ENCODE results near the gene TEKT1.

The TEKT1 gene

GRCh38 chr17:6757747-6758146 lies 73.8 kb downstream of the TEKT1 start:
- no peak for DNase-seq (ENCODE audit: low spot score)

GRCh38 chr17:6756425-6757031 lies 75.0 kb downstream of the TEKT1 start:
- no peak for DNase-seq (ENCODE audit: low spot score)

DNA sequence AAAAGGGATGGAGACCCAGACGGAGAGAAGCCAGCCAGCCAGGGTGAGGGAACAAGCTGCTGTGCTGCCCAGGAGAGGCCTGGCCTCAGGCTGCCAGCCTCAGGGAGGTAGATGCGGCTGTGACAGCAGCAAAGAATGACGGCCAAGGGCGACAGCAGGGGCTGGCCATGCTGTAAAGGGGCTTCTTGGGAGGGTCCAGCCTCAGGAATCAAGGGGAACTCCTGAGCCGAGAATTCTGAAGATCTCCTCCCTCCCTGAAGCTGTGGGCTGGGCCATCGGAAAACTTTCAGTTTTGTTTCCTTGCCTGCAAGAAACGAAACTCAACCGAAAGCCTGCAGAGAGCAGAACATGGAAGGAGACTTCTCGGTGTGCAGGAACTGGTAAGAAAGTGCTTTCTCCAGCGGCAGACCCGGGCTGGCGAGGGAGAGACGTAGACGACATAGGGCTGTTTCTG lies 75.8 kb downstream of the TEKT1 start, which contains the start of gene XAF1:
TSS of gene XAF1 (plus strand) at position 316 of the 454 bp plus-strand sequence. CDS start at position 349, 33 bp downstream.
- peak; percentile 27 for DNase-seq (ENCODE audit: low spot score)

- DNase-seq (ENCODE audit: low spot score) = peak; percentile 23
Measured at GRCh38 chr17:6755281-6755680, 76.2 kb downstream of the TEKT1 start.

GRCh38 chr17:6753546-6753945 lies 78.0 kb downstream of the TEKT1 start:
- no peak for DNase-seq (ENCODE audit: low spot score)

DNA sequence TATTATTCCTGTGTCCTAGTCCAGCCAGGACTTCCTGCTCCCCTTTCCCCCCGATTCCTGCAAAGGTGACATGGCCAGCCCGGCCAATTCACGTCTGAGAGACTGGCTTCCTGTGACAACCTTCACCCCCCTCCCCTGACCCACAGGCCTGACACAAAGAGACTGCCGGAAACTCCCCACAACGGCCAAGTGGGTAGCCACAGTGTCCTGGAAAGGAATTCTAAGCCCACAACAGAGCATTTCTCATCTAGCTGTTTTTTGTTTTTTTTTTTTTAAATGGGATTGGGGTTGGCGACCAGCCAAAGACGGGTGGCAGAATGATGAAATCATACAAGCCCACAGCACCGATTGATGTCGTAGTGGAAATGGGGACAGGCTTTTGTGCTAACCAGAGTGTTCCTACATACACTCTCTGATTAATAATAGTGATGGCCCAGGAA lies 78.5 kb downstream of the TEKT1 start:
- peak; percentile 62 for DNase-seq (ENCODE audit: low spot score)

DNA sequence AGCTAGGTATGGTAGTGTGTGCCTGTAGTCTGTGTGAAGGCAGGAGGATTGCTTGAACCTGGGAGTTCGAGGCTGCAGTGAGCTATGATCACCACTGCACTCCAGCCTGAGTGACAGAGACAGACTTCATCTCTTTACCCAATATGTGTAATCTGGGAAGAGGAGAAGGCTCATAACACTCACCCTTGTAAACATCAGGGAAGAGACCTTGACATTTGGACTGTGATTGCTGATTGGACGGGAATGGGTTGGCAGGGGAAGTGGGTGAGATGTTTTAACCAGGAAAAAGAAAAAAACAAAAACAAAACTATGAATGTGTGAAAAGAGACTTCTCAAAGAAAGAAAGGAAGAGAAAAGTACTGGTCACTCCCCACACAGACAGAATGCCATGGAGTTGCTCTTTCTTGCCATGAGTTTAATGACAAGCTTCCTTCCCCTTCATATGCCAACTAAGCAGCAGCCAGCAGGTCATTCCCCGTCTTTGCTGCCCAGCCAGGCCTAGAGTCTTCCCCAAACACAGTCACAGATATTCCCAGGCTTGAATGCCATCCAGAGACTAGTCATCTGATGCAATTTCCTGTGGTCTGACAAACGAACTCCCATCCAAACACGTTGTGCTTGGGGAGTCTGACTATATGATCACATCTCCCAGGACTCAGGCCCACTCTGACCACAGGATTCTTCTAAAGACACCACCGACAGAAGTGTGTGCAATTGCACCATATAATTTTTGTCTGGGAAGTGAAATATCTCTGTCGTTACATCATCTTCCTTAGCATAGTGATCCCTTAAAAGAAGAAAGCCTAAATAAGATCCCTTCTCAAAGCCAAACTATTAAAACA lies 79.2 kb downstream of the TEKT1 start:
- DNase-seq (ENCODE audit: low spot score) = peak; percentile 92

- no peak for DNase-seq (ENCODE audit: low spot score)
Measured at GRCh38 chr17:6749519-6749918, 82.0 kb downstream of the TEKT1 start.

DNA sequence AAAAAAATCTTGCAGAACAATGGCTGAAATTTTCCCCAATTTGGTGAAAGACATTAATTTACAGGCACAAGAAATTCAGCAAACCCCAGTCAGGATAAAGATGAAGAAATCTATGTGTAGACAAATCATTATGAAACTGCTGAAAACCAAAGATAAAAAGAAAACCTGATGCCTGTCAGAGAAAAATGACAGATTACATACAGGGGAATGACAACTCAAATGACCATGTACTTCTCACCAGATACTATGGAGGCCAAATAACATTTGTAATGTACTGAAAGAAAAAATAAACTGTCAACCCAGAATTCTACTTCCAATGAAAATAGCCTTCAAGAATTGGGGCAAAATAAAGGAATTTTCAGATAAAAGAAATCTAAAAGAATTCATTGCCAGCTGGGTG lies 82.9 kb downstream of the TEKT1 start:
- no peak for DNase-seq (ENCODE audit: low spot score)
